Mesenteric fat pad (tissue), 1 donor: ENCODE results near the gene LCA5L. TPM values are rescaled to one million over a fixed set of nuclear protein-coding genes. Genes with fewer than 3 reads are reported as not detected.
"Not testable (repeated sequence)": the region's sequence is repeated elsewhere in the genome, so short reads cannot be mapped to it uniquely, and the experiment has no call there.

Source experiments
- DNase-seq: peaks from one replicate; pipeline ENCODE4 v3.0.0-alpha.2; 2020; ENCODE audit warnings: low spot score
- total RNA-seq: library from RNA; stranded (reverse); fragmentation: NEBNext Ultra II Directional; extraction: Animal tissue kit (Norgen Biotek cat#: 25700); gene quantifications from one replicate; pipeline ENCODE4 v1.2.1, GENCODE V29; 2021
- donor health status: DM: yes; HTN: yes; CAD: no.

The LCA5L gene
- total RNA-seq, 1 donor from 2014 or later = 0.55 TPM

GRCh38 chr21:39452207-39452969 lies 6.8 kb upstream of the LCA5L start:
- no peak for DNase-seq

GRCh38 chr21:39451332-39452206 lies 6.0 kb upstream of the LCA5L start, which contains the start of gene SH3BGR:
Gene SH3BGR, plus strand, starts transcription at chr21:39451970. Its CDS starts 127 bp downstream, at chr21:39452097.
- DNase-seq = no peak

GRCh38 chr21:39447264-39447663 lies 1.7 kb upstream of the LCA5L start:
- no peak for DNase-seq

GRCh38 chr21:39444421-39445180 lies 977 bp downstream of the LCA5L start:
- DNase-seq = no peak

GRCh38 chr21:39441502-39442475 lies 3.8 kb downstream of the LCA5L start:
- no peak for DNase-seq

GRCh38 chr21:39439232-39439631 lies 6.3 kb downstream of the LCA5L start:
- no peak for DNase-seq

GRCh38 chr21:39434950-39435349 lies 10.6 kb downstream of the LCA5L start:
- DNase-seq = no peak

GRCh38 chr21:39430954-39431353 lies 14.6 kb downstream of the LCA5L start:
- DNase-seq = no peak

- no peak for DNase-seq
Measured at GRCh38 chr21:39430457-39430856, 15.1 kb downstream of the LCA5L start.

- DNase-seq = no peak
Measured at GRCh38 chr21:39430016-39430415, 15.6 kb downstream of the LCA5L start.

GRCh38 chr21:39429445-39429844 lies 16.1 kb downstream of the LCA5L start:
- DNase-seq = no peak

GRCh38 chr21:39422527-39423241 lies 22.9 kb downstream of the LCA5L start:
- DNase-seq = no peak

GRCh38 chr21:39419204-39419603 lies 26.4 kb downstream of the LCA5L start:
- DNase-seq = not testable (repeated sequence)

- no peak for DNase-seq
Measured at GRCh38 chr21:39406065-39406464, 39.5 kb downstream of the LCA5L start.

- DNase-seq = no peak
Measured at GRCh38 chr21:39400173-39400572, 45.4 kb downstream of the LCA5L start.

GRCh38 chr21:39397646-39398385 lies 47.8 kb downstream of the LCA5L start:
- DNase-seq = no peak

GRCh38 chr21:39392981-39393380 lies 52.6 kb downstream of the LCA5L start:
- no peak for DNase-seq

GRCh38 chr21:39390212-39390765 lies 55.3 kb downstream of the LCA5L start:
- DNase-seq = no peak

- no peak for DNase-seq
Measured at GRCh38 chr21:39388811-39389155, 56.8 kb downstream of the LCA5L start.
